ENCODE data around the gene USP15. TPM values are rescaled to one million over a fixed set of nuclear protein-coding genes. Genes with fewer than 3 reads are reported as not detected.

USP15 gene
- total and polyA plus RNA-seq, 2 of the 8 experiments (the other 6 are each of a cell fraction or from before 2014, with no cell fraction given) = 12.7 to 38.6 TPM

- H2AK5ac ChIP-seq (ENCODE audit: low read depth, low read length) = no peak overlapping the region
- H3K27ac ChIP-seq (ENCODE audit: low read depth, low read length) = no peak overlapping the region
- H3K79me2 ChIP-seq (ENCODE audit: control insufficient read depth in 1 of 2, insufficient read depth in 2 of 2, low read length in 2 of 2) = no peaks in the 10 kb centered on the region
- H3K14ac ChIP-seq (ENCODE audit: insufficient read length) = no peak overlapping the region
- H3K23me2 ChIP-seq (ENCODE audit: low read depth, low read length) = no peaks in the 10 kb centered on the region
- no peak overlapping the region for H4K5ac ChIP-seq (ENCODE audit: insufficient read length, low read depth, low read length)
- no peak overlapping the region for H4K8ac ChIP-seq (ENCODE audit: extremely low read depth, insufficient read depth, low read length)
- no peak overlapping the region for H3K56ac ChIP-seq (replicated peaks; ENCODE audit: insufficient read length, low read depth, low read length)
- FAIRE-seq = no peak
- no peaks in the 10 kb centered on the region for H3K79me1 ChIP-seq (ENCODE audit: low read depth, low read length)
- no peaks in the 10 kb centered on the region for H3K27me3 ChIP-seq (replicated peaks in 1 of 4; ENCODE audit: control insufficient read depth in 3 of 4, extremely low read depth in 1 of 4, insufficient read depth in 3 of 4, low read length in 3 of 4)
- no peak overlapping the region for H3K4me2 ChIP-seq (ENCODE audit: insufficient read depth in 1 of 2, low read depth in 2 of 2, low read length in 2 of 2)
- no peak overlapping the region for H3K4me3 ChIP-seq (ENCODE audit: extremely low read depth in 1 of 4, insufficient read depth in 2 of 4, low read depth in 3 of 4, low read length in 4 of 4)
- no peak overlapping the region for H3K9ac ChIP-seq (replicated peaks in 1 of 4; ENCODE audit: extremely low read depth in 1 of 4, low read depth in 3 of 4, low read length in 3 of 4)
- H2BK12ac ChIP-seq (ENCODE audit: low read depth, low read length) = no peak overlapping the region
- H3K9me3 ChIP-seq (ENCODE audit: insufficient read depth in 2 of 2, low read depth in 1 of 2, low read length in 1 of 2) = no peaks in the 10 kb centered on the region
- 78% methylated on average over 2 of the region's 2 CpGs; no CpG with 5 or more reads in 1 of the 2 experiments for WGBS, 2 experiments (ENCODE audit: extremely low coverage in 1 of 2, insufficient coverage in 1 of 2, insufficient read length in 1 of 2, insufficient replicate concordance in 2 of 2, low coverage in 1 of 2, low lambda C conversion rate in 2 of 2, missing lambda C conversion rate in 1 of 2)
- H2BK120ac ChIP-seq (replicated peaks; ENCODE audit: low read depth, low read length) = no peak overlapping the region
- H3K4ac ChIP-seq (replicated peaks; ENCODE audit: insufficient read length, low read depth, low read length) = no peak overlapping the region
- no peaks in the 10 kb centered on the region for H4K20me1 ChIP-seq (replicated peaks in 1 of 2; ENCODE audit: control insufficient read depth in 1 of 2, insufficient read depth in 2 of 2, low read length in 2 of 2)
- H2BK15ac ChIP-seq (ENCODE audit: low read length) = no peak overlapping the region
- H3K23ac ChIP-seq (ENCODE audit: insufficient read length) = no peak overlapping the region
- H2BK5ac ChIP-seq (ENCODE audit: low read depth, low read length) = no peak overlapping the region
- CTCF ChIA-PET (ENCODE audit: partially characterized antibody) = interaction anchor here (0.8 to 1.4 kb wide), 2 partner anchors 347 to 351 kb away, joined by 3 read pairs; no protein-coding TSS in a partner anchor
- H2AFZ ChIP-seq (ENCODE audit: low read length) = no peak overlapping the region
- TF ChIP-seq TCF12 (IDR thresholded peaks at IDR 0.05; ENCODE audit: low read depth, low read length) (no peak), GTF2F1 (IDR thresholded peaks at IDR 0.05; ENCODE audit: borderline replicate concordance, low read depth, low read length) (no peak), USF2 (IDR thresholded peaks at IDR 0.05; ENCODE audit: low read length) (no peak)
- H3K18ac ChIP-seq (ENCODE audit: extremely low read depth, low read length) = no peak overlapping the region
- H2BK20ac ChIP-seq (ENCODE audit: low read length) = no peak overlapping the region
- no peaks in the 10 kb centered on the region for H3K4me1 ChIP-seq (replicated peaks in 1 of 4; ENCODE audit: control insufficient read depth in 3 of 4, insufficient read depth in 4 of 4, low read length in 3 of 4)
- POLR2A ChIA-PET (ENCODE audit: partially characterized antibody) = no interaction called here
- no peak overlapping the region for H4K91ac ChIP-seq (replicated peaks; ENCODE audit: insufficient read length, low read length)
- no peak for DNase-seq (ENCODE audit: low read depth in 1 of 2, low spot score in 2 of 2)
- no peaks in the 10 kb centered on the region for H3K36me3 ChIP-seq (ENCODE audit: control insufficient read depth in 2 of 4, insufficient read depth in 4 of 4, low read length in 3 of 4)
Observed at GRCh38 chr12:62446754-62447452, 186.7 kb downstream of the USP15 start.

Measured in H1 (cell line).